ENCODE measurements around the gene FES.

The FES gene

DNA sequence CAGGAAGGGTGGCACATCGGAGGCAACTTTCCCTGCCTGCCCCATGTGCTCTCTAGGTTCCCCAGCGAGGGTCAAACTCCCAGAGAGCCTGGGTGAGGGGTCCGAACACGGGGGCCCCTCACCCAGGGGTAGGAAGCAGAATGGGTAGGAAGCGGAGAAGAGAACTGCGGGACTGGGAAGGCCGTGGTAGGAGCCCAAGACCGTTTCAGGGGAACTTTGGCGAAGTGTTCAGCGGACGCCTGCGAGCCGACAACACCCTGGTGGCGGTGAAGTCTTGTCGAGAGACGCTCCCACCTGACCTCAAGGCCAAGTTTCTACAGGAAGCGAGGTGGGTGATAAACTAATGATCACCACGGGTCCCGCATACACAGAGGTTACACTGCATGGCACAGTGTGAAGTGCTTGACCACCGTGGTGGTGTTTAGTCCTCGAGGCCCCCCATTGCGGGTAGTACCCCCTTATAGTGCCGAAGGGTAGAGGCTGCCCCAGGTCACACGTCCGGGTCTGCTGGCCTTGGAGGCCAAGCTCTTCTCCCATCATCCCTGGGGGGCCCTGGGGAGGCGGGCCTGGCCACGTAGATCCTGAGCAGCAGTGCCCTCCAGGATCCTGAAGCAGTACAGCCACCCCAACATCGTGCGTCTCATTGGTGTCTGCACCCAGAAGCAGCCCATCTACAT lies 8.3 kb downstream of the FES start:
- TF ChIP-seq, protein P1, sequence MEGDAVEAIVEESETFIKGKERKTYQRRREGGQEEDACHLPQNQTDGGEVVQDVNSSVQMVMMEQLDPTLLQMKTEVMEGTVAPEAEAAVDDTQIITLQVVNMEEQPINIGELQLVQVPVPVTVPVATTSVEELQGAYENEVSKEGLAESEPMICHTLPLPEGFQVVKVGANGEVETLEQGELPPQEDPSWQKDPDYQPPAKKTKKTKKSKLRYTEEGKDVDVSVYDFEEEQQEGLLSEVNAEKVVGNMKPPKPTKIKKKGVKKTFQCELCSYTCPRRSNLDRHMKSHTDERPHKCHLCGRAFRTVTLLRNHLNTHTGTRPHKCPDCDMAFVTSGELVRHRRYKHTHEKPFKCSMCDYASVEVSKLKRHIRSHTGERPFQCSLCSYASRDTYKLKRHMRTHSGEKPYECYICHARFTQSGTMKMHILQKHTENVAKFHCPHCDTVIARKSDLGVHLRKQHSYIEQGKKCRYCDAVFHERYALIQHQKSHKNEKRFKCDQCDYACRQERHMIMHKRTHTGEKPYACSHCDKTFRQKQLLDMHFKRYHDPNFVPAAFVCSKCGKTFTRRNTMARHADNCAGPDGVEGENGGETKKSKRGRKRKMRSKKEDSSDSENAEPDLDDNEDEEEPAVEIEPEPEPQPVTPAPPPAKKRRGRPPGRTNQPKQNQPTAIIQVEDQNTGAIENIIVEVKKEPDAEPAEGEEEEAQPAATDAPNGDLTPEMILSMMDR (IDR thresholded peaks at IDR 0.05; ENCODE audit: control extremely low read depth, extremely low read depth, low read depth, missing control alignments) = no peak
- POLR2A ChIA-PET = no interaction called here
- DNase-seq (ENCODE audit: extremely low spot score) = no peak
- CTCF ChIA-PET = interaction anchor here (1.2 kb wide), 2 partner anchors 10 to 41 kb away, joined by 5 to 7 read pairs; partner anchors contain the start of genes HDDC3 and MAN2A2

DNA sequence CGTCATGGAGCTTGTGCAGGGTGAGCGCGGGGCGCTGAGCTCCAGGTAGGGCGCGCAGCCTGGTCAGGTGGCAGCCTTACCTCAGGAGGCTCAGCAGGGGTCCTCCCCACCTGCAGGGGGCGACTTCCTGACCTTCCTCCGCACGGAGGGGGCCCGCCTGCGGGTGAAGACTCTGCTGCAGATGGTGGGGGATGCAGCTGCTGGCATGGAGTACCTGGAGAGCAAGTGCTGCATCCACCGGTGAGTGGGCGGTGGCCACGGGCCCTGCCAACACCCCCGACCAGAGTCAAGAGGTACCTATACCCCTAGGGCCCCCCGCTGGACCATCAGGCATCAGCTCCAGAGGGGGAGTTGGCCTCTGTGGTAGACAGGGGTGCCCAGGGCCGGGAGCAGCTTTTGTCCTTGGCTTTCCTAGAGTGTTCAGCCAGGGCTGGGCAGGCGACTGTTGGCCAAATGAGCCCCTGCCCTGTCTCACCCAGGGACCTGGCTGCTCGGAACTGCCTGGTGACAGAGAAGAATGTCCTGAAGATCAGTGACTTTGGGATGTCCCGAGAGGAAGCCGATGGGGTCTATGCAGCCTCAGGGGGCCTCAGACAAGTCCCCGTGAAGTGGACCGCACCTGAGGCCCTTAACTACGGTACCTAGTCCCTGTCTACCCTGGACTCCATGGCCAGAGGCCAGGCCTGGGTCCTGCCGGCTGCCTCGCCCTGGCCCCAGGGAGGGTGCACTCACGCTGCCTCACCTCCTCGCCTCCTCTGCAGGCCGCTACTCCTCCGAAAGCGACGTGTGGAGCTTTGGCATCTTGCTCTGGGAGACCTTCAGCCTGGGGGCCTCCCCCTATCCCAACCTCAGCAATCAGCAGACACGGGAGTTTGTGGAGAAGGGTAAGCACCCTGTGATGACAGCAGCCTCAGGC lies 9.1 kb downstream of the FES start:
- CTCF ChIA-PET = interaction anchor here (1.2 to 6.9 kb wide), 4 partner anchors 8 to 40 kb away, joined by 5 to 73 read pairs (median 14); partner anchors contain the start of genes FES, HDDC3 and MAN2A2

DNA sequence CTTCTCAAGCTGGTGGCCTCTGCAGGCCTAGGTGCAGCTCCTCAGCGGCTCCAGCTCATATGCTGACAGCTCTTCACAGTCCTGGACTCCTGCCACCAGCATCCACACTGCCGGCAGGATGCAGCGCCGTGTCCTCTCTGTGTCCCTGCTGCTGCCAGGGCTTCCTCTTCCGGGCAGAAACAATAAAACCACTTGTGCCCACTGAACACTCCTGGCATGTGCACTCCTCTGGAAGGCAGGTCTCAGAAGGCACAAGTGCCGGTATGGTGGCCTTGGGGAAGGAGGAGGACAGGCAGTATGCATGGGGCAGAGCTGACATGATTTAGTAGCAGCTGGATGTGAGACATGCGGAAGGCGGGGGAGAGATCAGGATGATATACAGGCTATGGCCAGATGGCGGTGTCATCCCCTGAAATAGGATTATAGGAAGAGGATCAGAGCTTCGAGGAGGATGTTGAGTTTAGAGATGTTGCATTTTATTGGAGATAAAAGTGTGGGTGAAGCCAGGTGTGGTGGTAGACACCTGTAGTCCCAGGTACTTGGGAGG lies 11.3 kb downstream of the FES start:
- CTCF ChIA-PET = interaction anchor here (0.7 to 6.9 kb wide), 5 partner anchors 10 to 248 kb away, joined by 3 to 73 read pairs (median 4); partner anchors contain the start of genes FES and HDDC3
- no peak for DNase-seq (ENCODE audit: extremely low spot score)
- POLR2A ChIA-PET = no interaction called here
- TF ChIP-seq, protein P1 (IDR thresholded peaks at IDR 0.05; ENCODE audit: control extremely low read depth, extremely low read depth, low read depth, missing control alignments) = no peak

More for the DNA sequence above, 9.1 kb downstream of the FES start:
- POLR2A ChIA-PET = no interaction called here
- no peak for DNase-seq (ENCODE audit: extremely low spot score)
- TF ChIP-seq, protein P1 (IDR thresholded peaks at IDR 0.05; ENCODE audit: control extremely low read depth, extremely low read depth, low read depth, missing control alignments) = peak; percentile 20

DNA sequence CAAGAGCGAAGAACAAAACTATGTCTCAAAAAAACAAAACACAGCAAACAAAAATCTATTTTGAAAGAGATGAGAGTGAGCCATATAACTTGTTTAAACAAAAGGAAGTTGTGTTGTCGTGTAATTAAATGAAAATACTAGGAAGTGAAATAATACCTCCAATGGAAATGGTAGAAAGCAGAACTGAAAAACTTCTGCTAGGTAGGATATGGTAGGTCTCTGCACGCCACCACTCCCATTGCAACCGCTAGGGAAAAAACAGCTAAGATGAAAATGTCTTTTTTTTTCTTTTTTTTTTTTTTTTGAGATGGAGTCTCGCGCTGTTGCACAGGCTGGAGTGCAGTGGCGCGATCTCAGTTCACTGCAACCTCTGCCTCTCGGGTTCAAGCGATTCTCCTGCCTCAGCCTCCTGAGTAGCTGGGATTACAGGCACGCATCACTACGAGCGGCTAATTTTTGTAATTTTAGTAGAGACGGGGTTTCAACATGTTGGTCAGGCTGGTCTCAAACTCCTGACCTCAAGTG lies 12.9 kb downstream of the FES start:
- CTCF ChIA-PET = interaction anchor here (1.1 to 10.8 kb wide), 6 partner anchors 12 to 577 kb away, joined by 3 to 211 read pairs (median 4); partner anchors contain the start of genes FES, HDDC3 and UNC45A
- DNase-seq (ENCODE audit: extremely low spot score) = peak; percentile 74
- POLR2A ChIA-PET = interaction anchor here (1.0 kb wide), 1 partner anchor 34 kb away, joined by 7 read pairs; no protein-coding TSS in a partner anchor

DNA sequence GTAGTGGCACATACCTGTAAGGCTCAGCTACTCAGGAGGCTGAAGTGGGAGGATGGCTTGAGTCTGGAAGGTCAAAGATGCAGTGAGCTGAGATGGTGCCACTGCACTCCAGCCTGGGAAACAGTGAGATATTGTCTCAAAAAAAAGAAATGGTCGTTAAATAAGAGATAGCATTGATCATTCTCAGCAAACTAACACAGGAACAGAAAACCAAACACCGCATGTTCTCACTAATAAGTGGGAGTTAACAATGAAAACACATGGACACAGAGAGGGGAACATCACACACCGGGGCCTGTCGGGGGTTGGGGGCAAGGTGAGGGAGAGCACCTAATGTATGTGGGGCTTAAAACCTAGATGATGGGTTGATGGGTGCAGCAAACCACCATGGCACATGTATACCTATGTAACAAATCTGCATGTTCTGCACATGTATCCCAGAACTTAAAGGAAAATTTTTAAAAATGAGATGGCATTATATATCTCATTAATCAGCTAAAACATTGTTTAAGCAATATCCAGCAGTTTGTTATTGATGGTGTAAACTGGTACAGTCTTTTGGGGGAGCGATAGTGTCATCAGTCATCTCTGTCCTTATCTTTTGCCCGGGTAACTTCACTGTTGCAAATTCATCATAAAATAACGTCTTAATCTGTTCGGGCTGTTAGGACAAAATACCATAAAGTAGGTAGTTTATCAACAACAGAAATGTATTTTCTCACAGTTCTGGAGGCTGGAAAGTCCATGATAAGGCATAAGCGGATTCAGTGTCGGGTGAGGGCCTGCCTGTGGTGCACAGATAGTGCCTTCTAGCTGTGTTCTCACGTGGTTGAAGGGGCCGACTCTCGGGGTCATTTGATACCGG lies 17.1 kb downstream of the FES start:
- CTCF ChIA-PET = interaction anchor here (0.6 to 10.8 kb wide), 17 partner anchors 8 to 371 kb away, joined by 3 to 211 read pairs (median 5); partner anchors contain the start of genes FES, HDDC3 and UNC45A
- POLR2A ChIA-PET = no interaction called here
- no peak for DNase-seq (ENCODE audit: extremely low spot score)
- TF ChIP-seq, protein P1 (IDR thresholded peaks at IDR 0.05; ENCODE audit: control extremely low read depth, extremely low read depth, low read depth, missing control alignments) = no peak

Measured in GM10248 (cell line).